SW480 (cell line): ENCODE data around the gene GRID2.

Experiments
- DNase-seq: peaks from one replicate; pipeline ENCODE4 v3.0.0-alpha.2; 2016; ENCODE audit warnings: low spot score

Gene GRID2

DNA sequence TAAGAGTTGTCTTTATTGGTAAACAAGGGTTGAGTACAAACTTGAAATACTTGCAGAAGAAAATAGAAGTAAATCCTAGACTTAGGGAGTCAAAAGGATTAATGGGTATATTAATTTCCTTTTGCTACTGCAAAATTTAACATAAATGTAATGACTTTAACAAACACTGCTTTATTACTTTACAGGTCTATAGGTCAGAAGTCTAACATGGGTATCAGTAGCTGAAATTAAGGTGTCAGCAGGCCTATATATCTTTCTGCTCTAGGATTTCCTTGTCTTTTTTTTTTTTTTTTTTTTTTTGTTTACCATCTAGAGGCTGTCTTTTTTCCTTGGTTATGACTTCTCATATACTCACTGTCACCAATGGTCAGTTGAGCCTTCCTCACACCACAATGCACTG, 220.4 kb downstream of the GRID2 start:
- no peak for DNase-seq

DNA sequence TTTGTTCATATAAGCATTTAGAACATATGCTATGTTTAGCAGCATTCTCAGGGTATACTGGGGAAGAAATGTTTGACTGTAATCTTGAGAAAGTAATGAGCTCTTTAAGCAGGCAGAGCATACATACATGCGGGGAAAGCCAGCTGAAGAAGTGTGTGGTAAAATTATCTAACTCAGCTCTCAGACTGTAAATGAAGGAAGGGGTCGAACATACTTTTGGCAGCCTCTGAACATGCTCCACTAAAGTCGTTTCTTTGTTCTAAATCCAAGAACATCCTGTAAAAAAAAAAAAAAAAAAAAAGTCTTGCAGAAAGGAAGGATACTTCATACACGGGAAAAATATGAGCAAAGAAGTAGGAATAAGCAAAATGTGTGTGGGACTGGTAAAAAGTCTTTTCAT, 224.8 kb downstream of the GRID2 start:
- no peak for DNase-seq

DNA sequence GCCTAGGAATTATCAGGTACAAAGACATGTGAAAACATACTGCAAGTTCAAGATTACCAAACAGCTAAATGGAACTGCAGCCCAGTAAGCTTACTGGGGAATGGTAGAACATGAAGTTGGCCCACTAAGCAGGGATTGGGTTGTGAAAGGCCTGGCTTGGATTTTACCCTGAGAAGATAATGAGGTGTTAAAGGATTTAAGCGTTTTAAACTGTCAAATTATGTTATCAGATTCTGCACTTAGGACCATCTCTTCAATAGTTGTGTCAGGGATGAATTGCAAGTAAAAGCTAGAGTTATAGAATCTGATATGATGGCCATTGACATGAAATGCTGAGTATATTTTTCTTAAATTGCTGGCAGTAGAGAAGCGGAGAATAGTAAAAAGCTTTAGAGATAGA, 225.7 kb downstream of the GRID2 start:
- no peak for DNase-seq

DNA sequence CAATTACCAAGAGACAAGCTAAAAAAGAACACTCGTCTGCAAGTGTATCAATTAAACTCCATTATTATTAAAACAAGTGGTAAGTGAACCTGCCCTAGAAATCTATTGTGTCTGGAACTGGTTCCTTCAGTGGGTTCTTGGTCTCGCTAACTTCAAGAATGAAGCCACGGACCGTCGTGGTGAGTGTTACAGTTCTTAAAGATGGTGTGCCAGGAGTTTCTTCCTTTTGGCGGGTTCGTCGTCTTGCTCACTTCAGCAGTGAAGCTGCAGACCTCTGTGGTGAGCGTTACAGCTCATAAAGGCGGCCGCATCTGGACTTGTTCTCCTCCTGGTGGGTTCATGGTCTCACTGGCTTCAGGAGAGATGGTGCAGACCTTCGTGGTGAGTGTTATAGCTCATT, 231.8 kb downstream of the GRID2 start:
- DNase-seq, result no peak

GRCh38 chr4:92551616-92552015, 247.8 kb downstream of the GRID2 start:
- no peak for DNase-seq

GRCh38 chr4:92566269-92566668, 262.5 kb downstream of the GRID2 start:
- no peak for DNase-seq

DNA sequence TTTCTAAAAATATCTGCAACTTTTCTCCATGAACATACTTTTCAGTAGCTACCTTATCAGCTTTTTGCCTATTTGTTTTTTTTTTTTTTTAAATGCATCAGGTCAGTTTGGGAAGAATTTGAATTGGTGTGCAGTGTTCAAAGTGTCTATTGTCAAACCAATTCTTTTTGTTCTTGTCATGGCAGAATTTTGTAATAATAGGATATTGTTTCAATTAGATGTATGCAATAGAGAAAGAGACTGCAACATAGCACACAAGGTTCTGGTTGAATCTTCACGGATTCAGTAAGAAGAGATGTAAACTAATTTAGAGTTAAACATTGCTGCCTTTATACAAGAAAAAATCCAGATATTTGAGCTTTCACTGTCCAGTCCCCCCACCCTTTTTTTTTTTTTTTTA, 277.1 kb downstream of the GRID2 start:
- DNase-seq, result no peak

GRCh38 chr4:92599044-92599443, 295.3 kb downstream of the GRID2 start:
- DNase-seq, result no peak

GRCh38 chr4:92600638-92601037, 296.9 kb downstream of the GRID2 start:
- no peak for DNase-seq

DNA sequence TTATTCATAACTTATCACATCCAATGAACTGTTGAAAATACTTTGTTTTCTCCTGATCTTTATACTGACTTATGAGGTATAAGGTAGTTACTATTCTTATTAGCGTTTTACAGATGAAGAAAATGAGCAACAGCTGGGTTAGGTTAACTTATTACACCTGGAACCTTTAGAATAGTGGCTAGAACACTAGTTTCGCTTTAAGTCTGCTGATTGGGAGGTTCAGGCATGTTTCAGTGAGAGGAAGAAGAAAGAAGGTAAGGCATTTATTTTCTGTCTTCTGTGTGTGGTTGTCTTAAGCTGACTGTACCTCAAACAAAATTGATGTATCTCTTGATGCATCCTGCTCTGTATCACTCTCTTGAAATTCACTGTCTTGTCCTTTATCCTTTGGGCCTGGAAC, 302.5 kb downstream of the GRID2 start:
- no peak for DNase-seq

DNA sequence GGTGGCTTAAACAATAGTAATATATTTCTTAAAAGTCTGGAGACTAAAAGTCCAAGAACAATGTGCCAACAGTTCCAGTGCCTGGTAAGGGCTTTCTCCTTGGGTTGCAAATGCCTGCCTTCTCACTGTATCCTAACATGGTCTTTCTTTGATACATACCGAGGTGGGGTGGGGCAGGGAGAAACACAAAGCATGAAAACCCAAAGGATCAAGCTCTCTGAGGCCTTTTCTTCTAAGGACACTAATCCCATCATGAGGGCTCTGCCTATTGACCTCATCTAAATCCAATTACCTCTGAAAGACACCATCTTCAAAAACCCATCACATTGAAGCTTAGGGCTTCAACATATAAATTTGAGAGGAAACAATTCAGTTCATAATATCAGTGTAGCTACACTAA, 311.3 kb downstream of the GRID2 start:
- no peak for DNase-seq

DNA sequence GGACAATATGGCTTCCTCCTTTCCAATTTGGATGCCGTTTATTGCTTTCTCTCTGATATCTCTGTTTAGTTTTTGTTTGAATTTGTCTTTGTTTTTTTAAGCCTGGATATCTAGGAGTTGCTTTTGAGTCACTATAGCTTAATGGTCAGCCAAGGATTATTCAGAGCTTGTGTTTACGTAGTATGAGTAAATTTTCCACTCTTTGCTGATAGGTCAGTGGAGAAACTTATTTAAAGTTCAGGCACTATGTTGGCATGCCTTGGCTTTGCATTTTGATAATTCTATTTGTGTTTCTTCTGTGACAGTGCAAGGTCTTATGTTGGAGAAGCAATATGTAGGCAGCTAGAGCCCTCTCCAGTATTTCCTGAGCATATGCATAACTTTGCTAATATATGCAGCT, 315.2 kb downstream of the GRID2 start:
- no peak for DNase-seq

- DNase-seq, result no peak
Observed at GRCh38 chr4:92629302-92629701, 325.5 kb downstream of the GRID2 start.

GRCh38 chr4:92634882-92635281, 331.1 kb downstream of the GRID2 start:
- DNase-seq, result no peak

DNA sequence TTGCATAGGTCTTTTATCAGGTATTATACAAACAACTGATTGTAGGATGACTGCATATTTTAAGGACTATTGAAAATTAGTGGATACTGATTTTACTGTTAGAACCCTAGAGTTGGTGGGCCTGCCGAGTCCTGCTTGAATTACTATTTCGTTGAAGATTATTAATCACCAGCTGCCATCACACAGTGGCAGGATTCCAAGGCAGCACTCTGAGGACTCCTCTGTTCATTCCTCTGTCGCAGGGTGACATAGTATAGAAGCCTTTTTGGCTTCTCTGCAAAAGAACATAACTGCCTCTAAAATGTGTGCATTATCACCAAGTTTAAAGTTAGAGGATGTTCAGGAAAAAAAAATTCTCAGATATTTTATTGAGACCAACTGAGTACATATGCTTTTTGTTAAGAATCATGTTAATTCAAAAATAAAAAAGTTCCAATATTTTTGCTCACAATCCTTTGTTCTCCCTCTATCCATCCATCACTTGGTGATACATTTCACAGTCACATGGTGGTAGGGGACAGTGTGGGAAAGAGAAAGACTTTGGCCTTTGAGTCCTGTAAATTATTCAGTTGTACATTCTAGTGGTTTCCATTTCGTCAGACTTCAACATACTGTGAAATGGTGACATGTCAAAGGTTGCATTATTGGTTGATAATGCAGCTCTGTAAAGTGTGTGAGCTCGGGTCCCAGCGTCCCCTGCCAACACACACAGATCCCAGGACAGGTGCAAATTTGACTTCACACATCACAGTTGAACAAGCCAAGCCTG, 332.5 kb downstream of the GRID2 start:
- peak; percentile 0 for DNase-seq

- DNase-seq, result no peak
Observed at GRCh38 chr4:92641409-92641808, 337.6 kb downstream of the GRID2 start.

DNA sequence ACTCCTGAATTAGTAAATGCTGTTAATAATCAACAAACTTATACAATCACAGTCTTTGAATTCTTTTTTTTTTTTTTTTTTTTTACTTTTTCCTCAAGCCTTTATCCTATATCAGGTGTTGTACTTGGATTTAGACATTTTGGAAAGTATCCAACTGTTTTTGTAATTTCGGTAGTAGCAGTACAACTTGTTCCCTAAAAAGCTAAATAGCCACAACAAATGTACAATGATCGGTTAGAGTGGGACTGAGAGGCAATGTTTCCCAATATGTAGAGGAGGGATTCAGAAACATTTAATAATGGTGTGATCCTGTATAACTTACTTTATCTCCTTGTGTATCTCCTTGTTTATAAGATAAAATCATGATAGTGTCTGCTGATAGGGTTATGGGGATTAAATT, 343.1 kb downstream of the GRID2 start:
- DNase-seq, result no peak

GRCh38 chr4:92651536-92651935, 347.8 kb downstream of the GRID2 start:
- no peak for DNase-seq

- no peak for DNase-seq
Observed at GRCh38 chr4:92654084-92654483, 350.3 kb downstream of the GRID2 start.

DNA sequence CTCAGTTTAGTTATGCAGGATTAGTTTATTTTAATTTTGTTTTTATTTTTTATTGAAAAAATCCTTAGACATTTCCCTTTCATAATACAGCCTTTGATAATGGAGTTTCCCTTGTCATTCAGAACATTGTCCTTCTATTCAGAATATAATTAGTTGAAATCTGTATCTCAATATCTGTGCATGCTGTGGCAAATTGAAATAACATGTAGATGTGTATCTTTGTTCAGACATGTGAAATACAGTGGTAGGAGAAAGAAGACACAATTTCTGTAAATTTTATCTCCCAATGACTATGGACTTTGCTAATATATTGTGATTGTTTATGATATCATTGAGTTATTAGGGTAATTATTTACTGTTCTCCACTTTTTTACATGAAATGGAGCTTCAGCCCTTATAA, 353.9 kb downstream of the GRID2 start:
- DNase-seq, result no peak

GRCh38 chr4:92658318-92658717, 354.6 kb downstream of the GRID2 start:
- DNase-seq, result no peak

- no peak for DNase-seq
Observed at GRCh38 chr4:92677805-92678204, 374.0 kb downstream of the GRID2 start.

DNA sequence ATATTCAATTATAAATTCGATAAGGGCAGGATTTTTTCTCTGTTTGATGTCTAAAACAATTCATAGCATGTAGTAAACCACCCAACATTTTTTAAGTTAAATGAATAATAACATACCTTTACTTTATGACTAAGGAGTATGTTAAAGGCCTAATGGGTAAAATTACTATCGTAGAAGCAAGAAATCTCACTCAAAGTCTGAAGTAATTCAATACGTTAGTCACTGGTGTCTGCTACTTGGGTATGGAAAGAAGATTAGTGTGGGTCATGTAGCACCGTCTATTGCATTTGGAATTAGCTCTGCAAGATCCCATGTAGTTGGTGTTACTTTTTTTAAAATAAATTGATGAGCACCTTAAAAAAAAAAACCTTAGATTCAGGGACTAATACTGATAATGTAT, 374.5 kb downstream of the GRID2 start:
- DNase-seq, result no peak

- no peak for DNase-seq
Observed at GRCh38 chr4:92679149-92679548, 375.4 kb downstream of the GRID2 start.

GRCh38 chr4:92714640-92715039, 410.9 kb downstream of the GRID2 start:
- no peak for DNase-seq
